GM12891 (cell line): ENCODE data around the gene GRAMD2B.

ENCODE experiments used
- POLR2A ChIP-seq: IDR thresholded peaks from 2 replicates; pipeline ENCODE4 v1.6.1; 2011; ENCODE audit warnings: low read depth, low read length, control low read depth
- TAF1 ChIP-seq: IDR thresholded peaks from 2 replicates; pipeline ENCODE4 v1.6.1; 2011; ENCODE audit warnings: low read depth, low read length, control low read depth

- TF ChIP-seq POLR2A (no peak), TAF1 (no peak)
These were observed 24.4 kb upstream of the GRAMD2B start for GRCh38 chr5:126398791-126399190.
